Body of pancreas (tissue), 4 donors: Measurements from ENCODE around the gene FARS2.

Experiments
- CTCF ChIP-seq, 7 experiments: fragments of 450-650 bp in 4 of 7; fragments of 200-600 bp in 3 of 7; sonication (generic) in 3 of 7; IDR thresholded peaks; one replicate each; pipeline ENCODE4 v1.5.1; 2016 to 2019; ENCODE audit warnings: antibody characterized with exemption in 7 of 7
- POLR2A ChIP-seq, 3 donors: fragments of 450-650 bp; IDR thresholded peaks; one replicate each; pipeline ENCODE4 v1.6.1; 2016; ENCODE audit warnings: antibody characterized with exemption in 3 of 3, mild to moderate bottlenecking in 2 of 3

GRCh38 chr6:5439749-5440148 is 178.4 kb downstream of the FARS2 start:
- TF ChIP-seq CTCF (IDR thresholded peaks at IDR 0.05) (no peak), POLR2A (IDR thresholded peaks at IDR 0.05) (no peak)
